Bone marrow (tissue), 2 donors: ENCODE measurements around the gene HDAC3.

Experiments used
- DNase-seq, 2 donors: peaks; one replicate each; lab custom pipeline; 2025; lab: John Stamatoyannopoulos, UW

HDAC3 gene

DNA sequence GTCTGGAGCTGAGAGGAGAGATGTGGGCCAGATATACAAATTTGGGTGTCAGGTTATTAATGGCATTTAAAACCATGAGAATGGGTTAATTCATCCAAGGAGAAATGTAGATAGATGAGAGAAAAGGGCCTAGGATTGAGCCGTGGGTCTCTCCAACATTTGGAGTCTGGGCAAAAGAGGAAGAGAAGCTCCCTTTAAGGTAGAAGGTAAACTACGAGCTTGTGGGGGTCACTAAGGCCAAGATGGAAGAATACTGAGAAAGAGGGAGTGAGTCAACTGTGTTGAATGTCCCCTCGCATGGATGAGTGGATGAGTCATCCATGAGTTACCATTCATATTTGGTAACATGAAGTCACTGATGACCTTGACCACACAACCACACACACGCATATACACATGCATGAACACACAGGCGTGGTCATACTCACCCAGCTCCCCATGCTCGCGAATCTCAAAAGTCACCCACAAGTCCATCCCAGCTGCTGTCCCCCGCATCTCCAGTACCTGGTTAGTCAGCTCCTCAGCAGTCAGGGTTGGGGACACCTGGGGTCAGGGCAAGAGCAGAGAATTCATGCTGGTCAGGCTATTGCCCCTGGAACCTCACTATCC is 21.4 kb upstream of the HDAC3 start:
- DNase-seq = no peak

DNA sequence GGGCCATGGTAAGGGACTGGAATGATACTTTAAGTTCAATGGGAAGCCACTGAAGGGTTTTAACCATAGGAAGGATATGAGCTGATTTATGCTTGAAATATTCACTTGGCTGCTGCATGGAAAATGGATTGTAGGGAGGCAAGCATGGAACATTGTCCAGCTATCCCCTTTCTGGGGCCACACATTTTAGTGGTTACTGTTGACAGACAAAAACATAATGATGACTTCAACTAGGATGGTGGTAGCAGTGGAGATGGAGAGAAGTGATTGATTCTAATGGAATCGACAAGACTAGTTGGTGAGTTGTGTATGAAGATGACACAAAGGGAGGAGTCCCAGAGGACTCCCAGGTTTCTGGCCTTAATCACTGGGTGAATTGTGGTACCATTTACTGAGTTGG is 20.8 kb upstream of the HDAC3 start:
- DNase-seq = no peak

DNA sequence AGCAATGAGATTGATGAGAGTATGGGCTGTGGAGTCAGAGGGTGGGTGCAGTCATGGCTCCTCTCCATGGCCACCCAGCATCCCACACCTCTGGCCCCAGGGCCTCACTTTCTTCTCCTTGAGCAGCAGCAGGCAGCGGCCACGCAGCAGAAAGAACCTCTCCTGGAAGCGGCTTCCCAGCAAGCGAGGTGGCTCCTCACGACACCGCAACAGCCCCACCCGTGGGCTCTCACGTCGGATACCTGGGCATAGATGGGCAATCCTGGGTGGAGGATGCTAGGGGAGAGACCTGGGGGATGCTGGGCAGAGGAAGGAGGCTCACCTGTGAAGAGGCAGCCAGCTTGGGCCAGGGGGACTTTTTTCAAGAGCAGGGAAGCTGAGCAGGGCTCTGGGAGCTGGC is 19.7 kb upstream of the HDAC3 start:
- DNase-seq = no peak

DNA sequence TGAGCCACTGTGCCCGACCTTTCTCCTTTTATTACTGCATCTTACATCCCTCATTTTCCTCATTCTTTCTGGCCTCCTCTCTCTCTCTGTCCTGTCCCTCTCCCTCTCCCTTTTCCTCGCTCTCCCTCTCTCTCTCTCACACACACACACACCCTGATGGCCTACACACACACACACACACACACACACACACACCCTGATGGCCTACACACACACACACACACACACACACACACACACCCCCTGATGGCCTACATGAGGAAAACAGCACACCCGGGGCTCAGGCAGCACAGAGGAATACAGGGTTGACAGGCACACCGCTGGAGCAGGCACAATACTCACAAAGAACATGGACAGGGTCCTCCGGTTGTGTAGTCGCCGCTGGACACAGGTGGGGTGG is 18.4 kb upstream of the HDAC3 start:
- no peak for DNase-seq

DNA sequence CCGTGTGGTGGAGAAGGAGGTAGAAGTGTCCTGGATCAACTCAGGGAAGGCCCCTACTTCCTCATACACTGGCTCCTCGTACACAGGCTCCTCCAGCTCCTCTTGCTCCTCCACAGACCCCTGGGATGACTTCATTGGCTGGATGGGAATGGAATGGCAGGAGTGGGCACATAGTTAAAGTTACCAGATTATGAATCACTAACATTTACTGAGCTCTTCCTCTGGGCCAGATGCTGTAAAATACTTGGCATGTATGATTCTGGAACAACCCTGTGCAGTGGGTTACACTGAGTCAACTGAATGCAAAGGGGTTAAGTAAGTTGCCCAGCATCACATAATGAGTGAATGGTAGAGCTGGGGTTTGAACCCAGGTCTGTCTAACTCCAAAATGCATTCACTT is 17.6 kb upstream of the HDAC3 start:
- no peak for DNase-seq

DNA sequence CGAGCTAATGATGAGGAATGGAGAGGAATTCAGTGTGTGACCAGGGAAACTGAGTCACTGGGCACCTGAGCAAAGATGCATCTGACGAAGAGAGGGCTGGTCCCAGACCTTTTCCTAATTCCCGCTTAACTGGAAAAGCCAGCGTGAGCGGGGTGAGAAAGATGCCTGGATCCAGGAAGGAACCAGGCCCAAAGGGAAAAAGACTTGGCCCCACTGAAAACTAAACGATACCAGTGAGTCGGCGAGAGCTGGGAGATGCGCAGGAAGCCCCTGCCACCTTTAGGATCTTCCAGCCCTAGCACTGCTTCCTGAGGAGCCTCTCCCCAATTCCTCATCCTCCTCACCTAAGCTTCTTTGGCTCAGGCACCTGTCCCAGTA is 15.1 kb upstream of the HDAC3 start:
- DNase-seq = no peak

DNA sequence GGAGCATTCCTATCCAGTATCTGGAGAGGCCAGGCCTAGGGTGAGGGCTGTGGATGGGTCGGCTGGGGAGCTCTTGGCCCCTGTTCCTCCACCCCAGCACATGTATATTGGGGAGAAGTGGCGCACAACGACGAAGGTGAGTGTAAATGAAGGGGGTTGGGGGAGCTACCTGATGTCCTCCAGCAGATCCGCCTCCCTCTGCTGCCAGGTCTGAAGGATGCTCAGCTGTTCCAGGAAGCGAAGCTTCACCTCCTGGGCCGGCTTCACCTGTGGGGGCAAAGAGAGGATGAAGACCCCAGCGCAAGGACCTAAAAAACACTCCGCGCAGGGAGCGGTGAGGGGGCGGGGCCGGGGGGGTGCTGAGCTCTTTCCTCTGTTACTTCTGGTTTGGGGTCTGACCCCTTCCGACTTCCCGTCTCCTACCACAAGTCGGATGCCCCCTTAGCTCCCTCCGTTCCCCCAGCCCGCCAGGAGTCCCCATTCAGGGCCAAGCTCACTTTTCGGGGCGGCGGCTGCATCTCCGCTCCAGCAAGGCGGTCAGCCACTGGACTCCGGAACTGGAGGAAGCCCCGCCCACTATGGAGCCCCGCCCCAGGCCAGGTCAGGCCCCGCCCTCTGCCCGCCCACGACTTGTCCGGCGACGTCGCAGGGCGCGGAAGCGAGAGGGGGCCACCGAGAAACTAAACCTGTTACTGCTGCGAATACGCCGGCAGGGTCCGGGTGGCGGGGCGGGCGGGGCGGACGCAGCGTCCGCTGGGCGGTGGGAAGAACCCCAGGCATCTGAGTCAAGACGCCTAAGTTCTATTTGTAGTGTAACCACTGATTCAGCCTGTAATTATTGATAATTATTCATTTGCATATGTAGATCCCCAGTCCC is 14.4 kb upstream of the HDAC3 start, which contains the start of gene FCHSD1:
FCHSD1 (minus strand) TSS at position 568 of the 877 bp plus-strand sequence; CDS start at position 518, 50 bp downstream.
- DNase-seq = peak; percentile 62 to 83

DNA sequence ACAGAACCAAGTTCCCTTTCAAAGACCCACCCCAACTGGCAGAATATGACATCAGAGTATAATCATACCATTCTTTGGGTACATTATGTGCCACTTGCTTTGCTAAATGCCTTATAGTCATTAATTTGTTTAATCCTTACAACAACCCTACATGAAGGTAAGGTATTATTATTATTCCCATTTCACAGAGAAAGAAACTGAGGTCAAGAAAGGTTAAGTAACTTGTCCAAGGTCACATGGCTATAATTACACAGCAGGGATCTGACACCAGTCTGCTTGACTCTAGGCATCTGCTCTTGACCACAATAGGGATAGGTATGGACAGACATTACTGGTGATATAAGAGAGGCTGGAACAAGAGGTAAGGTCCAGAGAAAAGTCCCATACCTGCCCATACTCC is 13.3 kb upstream of the HDAC3 start:
- DNase-seq = no peak

DNA sequence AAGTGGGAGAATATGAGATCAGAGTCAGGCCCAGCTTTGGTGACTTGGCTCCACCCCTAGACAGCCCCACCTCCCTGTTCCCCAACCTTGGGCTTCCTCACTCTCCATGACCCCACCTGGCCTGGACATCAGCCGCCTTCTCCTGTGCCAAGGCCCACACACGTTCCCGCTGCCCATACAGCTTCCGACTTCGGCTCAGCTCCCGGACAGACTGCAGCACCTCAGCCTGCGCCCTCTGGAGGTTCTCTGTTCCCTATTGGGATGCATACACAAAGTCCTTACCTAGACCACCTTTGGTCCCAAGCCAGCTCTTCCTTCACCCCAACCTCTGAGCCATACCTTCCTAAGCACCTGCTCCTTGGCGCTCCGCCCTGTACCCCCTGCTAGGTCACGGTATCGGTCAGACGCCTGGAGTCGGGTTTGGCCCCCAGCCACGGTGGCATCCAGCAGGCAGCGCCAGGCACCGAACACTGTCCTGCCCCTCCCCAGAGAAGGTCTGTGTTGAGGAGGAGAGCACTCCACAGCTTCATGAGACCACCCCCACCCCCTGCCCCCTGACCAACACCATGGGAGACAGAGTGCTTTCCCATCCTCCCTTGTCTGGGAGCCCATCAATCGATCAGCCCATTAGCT is 12.5 kb upstream of the HDAC3 start:
- no peak for DNase-seq

DNA sequence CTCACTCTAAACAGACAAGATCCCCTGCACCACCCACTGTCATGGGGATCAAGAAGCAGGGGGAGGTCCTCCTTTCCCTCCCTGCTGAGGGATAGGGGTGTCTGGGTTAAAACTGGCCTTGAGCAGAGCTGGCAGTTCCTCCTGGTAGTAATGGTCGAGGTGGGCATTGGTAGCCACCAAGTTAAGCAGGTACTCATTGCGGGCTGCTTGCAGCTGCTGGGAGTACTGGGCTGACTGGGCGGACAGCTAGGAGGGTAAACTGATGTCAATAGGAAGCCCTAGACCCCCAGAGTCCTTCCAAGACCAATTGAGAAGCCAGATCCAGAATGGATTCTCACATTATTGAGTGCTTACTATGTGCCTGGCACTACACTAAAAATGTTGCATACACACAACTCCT is 11.2 kb upstream of the HDAC3 start:
- DNase-seq = no peak

DNA sequence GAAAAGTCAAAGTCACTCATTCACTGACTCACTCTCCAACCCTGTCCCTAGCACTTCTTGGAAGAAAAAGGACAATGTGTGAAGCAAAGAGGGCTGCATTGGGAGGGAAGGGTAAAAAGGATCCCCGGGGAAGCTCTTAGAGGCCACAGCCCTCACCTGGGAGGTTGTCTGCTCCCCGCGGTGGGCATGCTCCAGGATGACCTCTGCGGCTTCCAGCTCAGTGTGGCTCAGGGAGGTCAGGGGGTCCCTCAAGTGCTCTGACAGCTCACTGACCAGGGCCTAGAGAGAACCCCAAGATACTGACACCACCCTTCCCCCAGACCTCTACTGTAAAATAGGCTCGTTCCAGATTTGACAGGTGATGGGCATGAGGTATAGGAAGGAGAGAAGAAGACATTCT is 10.6 kb upstream of the HDAC3 start:
- DNase-seq = no peak

DNA sequence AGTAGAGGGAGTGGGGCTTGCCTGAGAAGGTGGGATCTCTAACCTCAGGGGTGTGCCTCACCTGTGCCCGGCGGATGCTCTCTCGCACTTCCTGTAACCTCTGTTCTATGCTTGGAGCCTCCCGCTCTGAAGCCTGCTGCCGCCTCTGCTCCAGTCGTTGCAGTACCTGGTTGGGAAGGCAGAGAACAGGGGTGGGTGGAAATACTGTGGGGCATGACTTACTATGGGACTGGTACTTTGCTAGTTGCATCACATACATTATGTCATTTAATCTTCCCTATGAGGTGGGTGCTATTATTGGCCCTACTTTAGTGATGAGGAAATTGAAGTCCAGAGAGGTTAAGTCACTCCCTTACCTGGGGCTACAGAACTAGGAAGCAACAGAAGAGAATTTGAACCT is 9.4 kb upstream of the HDAC3 start:
- DNase-seq = no peak

DNA sequence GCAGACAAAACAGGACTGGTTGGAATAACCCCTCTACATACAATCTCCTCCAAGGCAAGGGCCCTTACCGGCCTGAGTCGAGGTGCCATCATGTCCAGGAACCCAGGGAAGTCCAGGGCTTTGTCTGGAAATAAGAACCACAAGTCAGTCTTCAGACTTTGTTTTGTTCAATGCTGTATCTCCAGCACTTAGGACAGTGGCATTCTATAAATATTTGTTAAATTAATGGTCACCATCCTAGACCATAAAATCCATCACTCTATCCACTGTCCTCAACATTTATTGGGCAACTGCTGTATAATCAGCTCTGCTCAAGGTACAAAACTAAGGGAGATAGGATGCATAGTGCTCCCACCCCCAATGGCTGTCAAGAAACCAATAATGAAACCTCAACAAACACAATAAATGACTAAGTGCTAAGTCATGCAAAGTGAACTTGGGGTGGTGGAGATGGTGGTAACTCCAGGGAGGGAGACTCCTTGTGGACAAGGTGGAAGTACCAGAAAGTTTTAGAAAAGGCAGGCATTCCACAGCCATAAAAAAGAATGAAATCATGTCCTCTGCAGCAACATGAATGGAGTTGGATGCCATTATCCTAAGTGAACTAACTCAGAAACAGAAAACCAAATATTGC is 5.1 kb upstream of the HDAC3 start:
- peak in 1 of 2 donors; percentile 39 for DNase-seq

DNA sequence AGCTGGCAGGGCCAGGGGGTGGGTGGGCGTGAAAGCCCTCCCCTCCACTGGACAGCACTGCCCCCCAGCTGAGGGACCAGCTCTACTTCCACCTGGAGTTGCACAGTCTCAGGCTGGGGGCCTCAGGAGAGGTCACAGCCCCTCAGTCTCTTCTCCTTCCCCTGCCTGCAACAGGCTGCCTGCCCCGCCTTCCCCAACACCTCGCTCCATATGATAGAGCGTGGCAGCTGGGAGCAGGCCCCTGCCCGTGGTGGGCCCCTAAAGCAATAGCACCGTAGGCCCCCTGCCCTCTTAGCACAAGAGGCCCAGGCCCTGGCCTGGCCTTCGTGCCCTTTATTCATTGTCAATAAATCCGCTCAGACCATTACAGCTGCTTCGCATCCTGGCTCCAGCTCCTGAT is 4.0 kb upstream of the HDAC3 start:
- DNase-seq = no peak

DNA sequence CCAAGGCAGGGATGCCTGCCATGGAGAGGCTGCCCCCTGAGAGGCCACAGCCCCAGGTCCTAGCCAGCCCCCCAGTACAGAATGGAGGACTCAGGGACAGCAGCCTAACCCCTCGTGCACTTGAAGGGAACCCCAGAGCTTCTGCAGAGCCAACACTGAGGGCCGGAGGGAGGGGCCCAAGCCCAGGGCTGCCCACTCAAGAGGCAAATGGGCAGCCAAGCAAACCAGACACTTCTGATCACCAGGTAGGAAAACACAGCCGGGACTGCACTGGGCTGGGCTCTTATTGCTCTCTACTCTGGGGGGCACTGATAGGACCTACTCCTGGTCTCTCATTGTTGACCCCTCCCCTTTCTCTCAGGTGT is 3.4 kb upstream of the HDAC3 start:
- DNase-seq = no peak

DNA sequence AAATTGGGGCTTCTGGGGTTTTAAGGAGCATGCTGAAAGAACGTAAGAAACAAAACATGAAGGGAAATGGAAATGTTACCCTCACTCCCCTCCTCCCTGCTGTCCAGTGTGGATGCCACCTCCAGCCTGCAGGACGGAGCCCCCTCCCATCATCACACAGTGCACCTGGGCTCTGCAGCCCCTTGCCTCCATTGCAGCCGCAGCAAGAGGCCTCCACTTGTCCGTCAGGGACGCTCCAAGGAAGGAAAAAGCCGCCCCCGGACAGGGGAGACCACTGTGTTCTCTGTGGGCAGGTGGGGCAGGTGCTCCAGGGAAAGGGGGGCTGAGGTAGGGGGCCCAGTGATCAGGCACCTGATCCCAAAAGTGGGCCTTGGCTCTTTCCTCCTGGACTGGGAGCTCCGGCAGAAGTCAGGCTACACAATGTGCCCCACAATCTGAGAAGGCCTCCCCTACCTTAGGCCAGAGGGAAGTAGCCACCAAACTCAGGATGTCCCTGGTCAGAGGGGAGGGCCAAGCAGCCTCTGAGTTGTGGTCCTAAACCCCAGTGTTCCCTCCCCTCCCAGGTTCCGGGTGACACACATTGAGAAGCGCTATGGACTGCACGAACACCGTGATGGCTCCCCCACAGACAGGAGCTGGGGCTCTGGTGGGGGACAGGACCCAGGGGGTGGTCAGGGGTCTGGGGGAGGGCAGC is 2.9 kb upstream of the HDAC3 start:
- no peak for DNase-seq

DNA sequence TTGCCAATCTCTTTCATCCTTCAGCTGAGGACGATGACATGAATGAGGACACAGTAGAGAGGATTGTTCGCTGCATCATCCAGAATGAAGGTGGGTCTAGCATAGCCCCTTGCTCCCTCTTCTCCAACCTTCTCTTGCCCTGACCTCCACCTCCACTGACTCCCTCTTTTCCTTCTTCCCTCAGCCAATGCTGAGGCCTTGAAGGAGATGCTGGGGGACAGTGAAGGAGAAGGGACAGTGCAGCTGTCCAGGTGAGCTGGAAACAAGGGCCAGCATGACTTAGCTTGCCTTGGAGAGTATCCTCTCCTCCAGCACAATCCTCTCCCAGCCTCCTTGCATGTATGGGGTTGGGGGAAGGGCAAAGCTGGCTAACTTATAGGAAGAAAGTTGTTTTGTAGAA is 2.1 kb upstream of the HDAC3 start:
- no peak for DNase-seq

DNA sequence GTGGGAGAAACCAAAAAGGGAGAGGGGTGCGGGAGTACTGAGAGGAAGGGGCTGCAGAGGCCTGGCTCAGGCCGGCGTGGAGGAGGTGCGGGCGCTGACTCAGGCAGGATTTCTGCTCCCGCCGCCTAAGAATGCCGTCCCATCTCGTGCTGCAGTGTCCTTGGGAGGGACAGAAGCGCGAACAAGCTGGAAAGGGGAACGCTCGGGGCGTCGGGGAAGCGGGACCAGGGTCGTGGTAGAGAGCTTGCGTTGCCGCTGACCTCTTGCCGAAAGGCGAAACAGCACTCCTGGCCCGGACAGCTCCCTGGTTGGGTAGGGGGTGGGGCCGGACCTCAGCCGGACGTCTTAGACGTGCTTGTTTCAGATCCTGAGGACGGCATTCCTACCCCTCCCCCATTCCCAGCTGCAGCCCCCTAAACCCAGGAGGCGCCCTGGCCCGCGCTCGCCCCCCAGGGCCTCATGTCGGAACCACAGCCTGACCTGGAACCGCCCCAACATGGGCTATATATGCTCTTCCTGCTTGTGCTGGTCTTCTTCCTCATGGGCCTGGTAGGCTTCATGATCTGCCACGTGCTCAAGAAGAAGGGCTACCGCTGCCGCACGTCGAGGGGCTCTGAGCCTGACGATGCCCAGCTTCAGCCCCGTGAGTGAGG is 1.2 kb upstream of the HDAC3 start:
- peak; percentile 20 to 43 for DNase-seq

DNA sequence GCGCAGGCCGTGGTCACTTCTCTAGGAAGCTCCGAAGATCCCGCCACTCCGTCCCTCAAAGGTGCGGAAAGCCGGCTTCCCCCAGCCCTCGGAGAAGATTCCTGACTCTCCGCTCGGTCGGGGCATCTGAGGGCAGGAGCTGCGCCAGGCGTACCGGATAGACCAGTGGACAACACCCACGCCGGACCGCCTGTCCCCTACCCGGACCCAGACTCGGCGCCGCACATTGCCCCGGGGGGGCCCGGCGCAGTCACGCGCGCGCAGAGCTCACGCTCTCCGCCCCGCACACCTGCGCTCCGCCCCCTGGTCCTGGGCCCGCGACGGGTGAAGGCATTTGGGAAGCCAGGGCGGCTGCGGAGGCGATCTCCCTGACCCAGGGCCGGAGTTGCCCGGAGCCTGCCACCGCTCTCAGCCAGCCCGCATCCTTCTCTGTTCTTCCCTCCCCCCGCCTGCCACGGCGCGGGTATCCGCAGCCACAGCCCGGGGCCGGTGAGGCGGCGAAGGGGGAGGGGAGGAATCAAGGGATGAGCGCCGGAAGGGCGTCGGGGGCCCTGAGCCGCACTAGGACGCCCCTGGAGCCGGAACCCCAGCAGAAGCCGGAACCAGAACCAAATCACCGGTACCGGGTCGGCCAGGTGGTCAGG is 596 bp upstream of the HDAC3 start:
- DNase-seq = no peak

DNA sequence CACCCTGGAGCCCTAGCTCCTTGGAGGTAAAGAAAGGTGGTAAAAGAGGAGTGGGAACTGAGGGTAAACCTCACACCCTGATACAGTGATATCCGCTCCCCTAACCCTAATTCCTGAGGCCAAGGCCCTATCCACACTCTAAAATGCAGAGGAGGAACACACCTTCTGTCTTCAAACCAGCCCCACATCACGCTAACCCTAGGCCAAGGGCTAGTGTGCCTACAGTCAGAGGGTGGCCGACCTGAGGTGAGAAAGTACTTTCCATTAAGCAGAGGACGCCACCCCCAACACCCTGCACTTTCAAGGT is 590 bp downstream of the HDAC3 start:
- no peak for DNase-seq

DNA sequence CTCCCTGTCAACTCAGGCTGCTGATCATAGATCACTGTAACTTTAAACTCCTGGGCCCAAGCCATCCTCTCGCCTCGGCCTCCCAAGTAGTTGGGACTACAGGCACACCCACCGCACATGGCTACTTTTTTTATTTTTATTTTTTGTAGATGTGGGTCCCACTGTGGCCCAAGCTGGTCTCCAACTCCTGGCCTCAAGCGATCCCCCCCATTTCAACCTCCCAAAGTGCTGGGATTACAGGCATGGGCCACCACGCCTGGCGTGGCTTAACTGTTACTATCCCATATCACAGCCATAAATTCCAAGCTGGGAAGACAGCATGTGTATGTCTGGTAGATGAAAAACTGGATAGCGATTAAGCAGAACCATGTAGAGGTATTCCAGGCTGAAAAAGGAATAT is 1.0 kb downstream of the HDAC3 start:
- no peak for DNase-seq
